GM19240 (cell line): ENCODE results near the gene LIPA.

Experiments used
- DNase-seq: peaks from one replicate; pipeline ENCODE4 v3.0.0; 2011; ENCODE audit warnings: low spot score; ENCODE audit not compliant: insufficient read length

Gene LIPA

GRCh38 chr10:89167915-89168314 lies 83.7 kb downstream of the LIPA start:
- no peak for DNase-seq

- DNase-seq = no peak
These were observed 85.7 kb downstream of the LIPA start for GRCh38 chr10:89165923-89166322.

- DNase-seq = no peak
These were observed 86.7 kb downstream of the LIPA start for GRCh38 chr10:89164920-89165319.

GRCh38 chr10:89164080-89164479 lies 87.5 kb downstream of the LIPA start:
- no peak for DNase-seq
